ENCODE results near the gene QARS1. TPM values are rescaled to one million over a fixed set of nuclear protein-coding genes. Genes with fewer than 3 reads are reported as not detected.

The QARS1 gene
- 187 and 230 TPM in 2 replicates for total RNA-seq

DNA sequence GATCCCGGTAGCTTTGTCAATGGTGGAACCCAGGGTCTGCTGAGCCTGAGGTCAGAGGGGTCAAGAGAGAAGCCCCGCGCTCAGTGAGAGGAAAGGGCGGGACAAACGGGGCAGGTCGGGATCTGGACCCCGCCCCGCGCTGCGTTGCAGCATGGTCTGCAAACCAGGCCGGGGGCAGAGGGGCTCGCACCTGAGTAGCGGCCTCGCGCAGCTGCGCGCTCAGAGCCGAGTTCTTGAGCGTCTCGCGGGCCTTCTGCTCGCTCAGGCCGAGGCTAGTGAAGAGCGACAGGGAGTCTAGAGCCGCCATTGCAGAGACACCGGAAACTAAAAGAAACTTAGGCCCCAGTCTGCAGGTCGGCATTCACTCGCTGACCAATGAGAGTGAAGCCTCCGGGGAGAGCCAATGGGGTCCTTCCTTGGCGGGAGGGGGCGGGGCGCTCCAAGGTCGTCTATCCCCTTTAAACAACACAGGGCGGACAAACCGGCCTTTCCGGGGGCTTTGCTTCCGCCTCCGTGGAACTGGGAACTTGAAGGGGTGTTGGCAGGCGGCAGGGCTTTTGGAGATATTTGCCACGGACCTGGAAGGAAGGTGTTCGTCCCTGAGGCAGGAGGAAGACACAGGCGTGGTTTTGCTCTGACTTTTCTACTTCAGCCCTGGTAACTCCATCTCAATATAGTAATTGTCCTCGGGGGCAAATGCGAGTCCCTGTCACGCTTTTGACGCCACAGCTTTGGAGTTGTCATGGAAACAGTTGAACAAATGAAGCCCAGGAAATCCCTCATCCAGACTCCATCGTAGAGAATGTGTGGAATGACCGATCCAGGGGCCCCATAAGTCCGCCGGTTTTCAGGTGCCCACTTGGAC, at the start of gene QARS1:
TSS of gene QARS1 (minus strand) at position 331 of the 865 bp plus-strand sequence. CDS start at position 307, 24 bp downstream.

DNA sequence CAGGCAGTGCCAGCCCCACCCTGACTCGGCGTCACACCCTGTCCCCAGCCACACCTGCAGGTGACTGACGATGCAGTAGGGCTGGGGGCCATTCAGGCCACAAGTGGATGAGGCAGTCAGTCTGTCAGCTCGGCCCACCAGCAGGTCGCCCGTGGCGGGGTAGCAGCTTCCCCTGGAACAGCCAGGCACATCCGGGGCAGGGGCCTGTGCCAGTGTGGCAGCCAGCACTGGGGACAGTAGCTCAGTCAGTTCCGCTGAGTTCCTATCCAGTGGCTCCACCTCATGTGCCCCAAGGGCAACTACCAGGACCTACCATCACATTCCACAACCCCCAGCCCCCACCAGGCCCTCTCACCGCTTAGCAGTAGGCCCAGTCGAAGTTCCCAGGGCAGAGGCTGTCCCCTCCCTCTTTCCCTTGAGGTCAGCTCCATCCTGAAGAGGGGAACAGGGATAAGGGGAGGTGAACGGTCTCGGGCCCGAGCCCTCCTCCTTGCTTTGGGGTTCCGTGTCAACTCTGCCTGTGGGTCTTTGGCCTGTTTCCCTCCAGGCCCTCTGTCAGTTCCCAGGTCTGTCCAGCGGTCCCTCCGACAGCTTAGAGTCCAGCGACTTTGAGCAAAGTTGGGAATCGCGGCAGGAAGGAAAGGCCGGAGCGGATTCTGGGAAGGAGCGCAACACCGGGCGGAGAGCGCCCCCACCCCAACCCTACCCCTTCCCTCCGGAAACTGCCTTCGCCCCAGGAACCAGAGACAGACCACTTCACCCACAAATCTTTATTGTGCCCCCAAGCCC, 28.1 kb upstream of the QARS1 start, which contains the start of gene LAMB2:
TSS of gene LAMB2 (minus strand) at position 614 of the 789 bp plus-strand sequence. CDS start at position 431, 183 bp downstream.

DNA sequence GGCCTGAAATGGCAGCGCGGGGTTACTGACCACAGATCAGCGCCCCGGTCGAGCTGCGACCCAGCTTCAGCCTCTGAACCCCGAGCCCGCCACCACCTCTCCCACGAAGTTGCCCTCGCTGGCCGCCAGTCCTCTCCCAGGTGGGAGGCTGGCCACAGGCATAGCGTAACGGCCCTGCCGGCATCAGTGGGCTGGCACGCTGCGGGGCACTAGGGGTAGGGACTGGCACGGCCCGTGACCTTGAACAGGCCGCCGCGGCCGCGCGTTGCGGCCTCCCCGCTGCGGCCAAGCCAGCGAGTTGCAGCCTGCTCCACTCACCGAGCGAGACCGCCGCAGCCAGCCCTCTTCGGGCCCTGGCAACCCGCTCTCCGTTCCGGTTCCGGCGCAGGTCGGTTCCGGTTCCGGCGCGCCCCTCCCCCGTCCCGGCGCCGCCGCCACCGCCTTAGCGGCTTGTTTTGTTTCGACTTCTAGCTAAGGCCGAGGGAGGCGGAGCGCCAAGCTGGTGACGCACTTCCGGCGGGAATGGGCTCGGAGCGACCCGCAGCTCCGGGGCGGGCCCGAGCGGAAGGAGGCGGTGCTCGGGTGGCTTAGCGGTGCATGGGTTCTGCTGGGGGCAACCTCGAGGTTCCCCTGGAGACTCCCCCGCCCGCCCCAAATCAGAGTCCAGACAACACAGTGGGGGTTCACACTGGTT, 16.0 kb upstream of the QARS1 start, which contains the start of gene USP19:
TSS of gene USP19 (minus strand) at position 386 of the 694 bp plus-strand sequence. CDS start 1,678 bp downstream, outside the sequence.

DNA sequence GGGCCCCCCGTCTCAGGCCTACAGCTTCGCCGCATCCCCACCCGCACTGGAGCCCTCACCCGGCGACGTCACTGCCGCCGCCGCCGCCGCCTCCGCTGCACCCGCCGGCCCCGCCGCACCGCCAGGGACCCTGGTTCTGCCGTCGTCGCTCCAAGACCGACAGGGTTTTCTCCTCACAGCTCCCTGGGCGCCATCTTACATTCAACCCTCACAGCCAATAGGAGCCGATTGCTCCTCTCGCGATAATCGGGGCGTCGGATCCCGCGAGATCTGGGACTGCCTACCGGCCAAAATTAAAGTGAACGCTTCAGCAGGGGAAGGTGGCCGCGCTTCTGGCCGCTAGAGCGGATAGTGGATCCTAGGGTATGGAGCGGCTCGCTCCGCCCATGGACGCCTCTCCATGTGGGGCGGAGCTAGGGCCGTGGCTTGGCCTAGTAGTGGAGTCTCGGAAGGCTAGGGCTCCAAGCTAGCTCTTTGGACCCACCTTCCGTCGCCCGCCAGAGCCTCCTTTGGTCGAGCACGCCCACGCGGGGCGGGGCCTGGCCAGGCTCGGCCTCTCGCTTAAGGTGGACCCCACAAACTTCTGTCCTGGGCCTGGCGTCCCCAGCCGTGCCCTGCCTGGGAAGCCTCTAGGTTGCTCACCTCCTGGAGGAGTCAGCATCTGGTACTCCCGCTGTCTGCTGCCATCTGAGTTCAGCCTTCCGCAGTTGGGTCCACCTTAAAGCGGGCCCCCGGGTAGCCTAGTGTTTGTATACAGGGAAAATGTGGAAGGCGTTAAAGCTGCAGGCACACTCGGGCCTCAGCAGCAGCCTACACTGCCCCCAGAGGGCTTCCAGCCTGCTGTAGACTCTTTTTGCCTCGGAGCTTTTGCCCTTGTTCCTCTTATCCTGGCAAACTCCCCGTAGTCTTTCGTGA, 10.4 kb downstream of the QARS1 start, which contains the start of gene QRICH1:
TSS of gene QRICH1 (minus strand) at position 219 of the 915 bp plus-strand sequence. CDS start 17,054 bp downstream, outside the sequence.

Other genes with a start within 250 kb of the QARS1 start
- 31.6 and 34.6 TPM in 2 replicates for gene SLC25A20, start 205.9 kb downstream of the QARS1 start, total RNA-seq
- 74.6 and 77.7 TPM in 2 replicates for gene ARIH2, start 185.9 kb downstream of the QARS1 start, total RNA-seq
- 39.0 and 50.3 TPM in 2 replicates for gene P4HTM, start 114.5 kb downstream of the QARS1 start, total RNA-seq
- gene WDR6, start 97.4 kb downstream of the QARS1 start, total RNA-seq: 46.5 and 55.2 TPM in 2 replicates
- 52.5 and 55.8 TPM in 2 replicates for gene DALRD3, start 86.2 kb downstream of the QARS1 start, total RNA-seq
- 94.3 and 111 TPM in 2 replicates for gene NDUFAF3, start 82.6 kb downstream of the QARS1 start, total RNA-seq
- 270 and 337 TPM in 2 replicates for gene IMPDH2, start 75.4 kb downstream of the QARS1 start, total RNA-seq
- 51.3 and 59.6 TPM in 2 replicates for gene QRICH1, start 10.7 kb downstream of the QARS1 start, total RNA-seq
- gene USP19, start 16.1 kb upstream of the QARS1 start, total RNA-seq: 37.3 and 40.2 TPM in 2 replicates
- 648 and 801 TPM in 2 replicates for gene LAMB2, start 28.3 kb upstream of the QARS1 start, total RNA-seq
- 16.3 and 17.0 TPM in 2 replicates for gene CCDC71, start 61.6 kb upstream of the QARS1 start, total RNA-seq
- gene KLHDC8B, start 66.8 kb upstream of the QARS1 start, total RNA-seq: 28.8 and 32.0 TPM in 2 replicates
- 1.1 and 2.1 TPM in 2 replicates for gene C3orf62, start 172.5 kb upstream of the QARS1 start, total RNA-seq
- 22.7 and 31.1 TPM in 2 replicates for gene USP4, start 235.3 kb upstream of the QARS1 start, total RNA-seq